AG09309 (cell line): ENCODE measurements around the gene GLIPR1.
A peak's percentile ranks its signal among the peaks of the same experiment; 100 is the strongest.

ENCODE experiments used
- DNase-seq: peaks from one replicate; pipeline ENCODE4 v3.0.0-alpha.2; 2010; ENCODE audit warnings: low read depth
- H3K4me3 ChIP-seq: 2 replicates; pipeline ENCODE4 v1.5.1; 2011; ENCODE audit warnings: mild to moderate bottlenecking, low read depth, low read length, moderate library complexity; ENCODE audit not compliant: control insufficient read depth
- CTCF ChIP-seq: IDR thresholded peaks from 2 replicates; pipeline ENCODE4 v1.5.1; 2011; ENCODE audit warnings: mild to moderate bottlenecking, low read depth, low read length, inconsistent platforms; ENCODE audit not compliant: insufficient read depth, control insufficient read depth; ENCODE audit errors: missing control alignments

GLIPR1 gene

GRCh38 chr12:75477137-75477536, 3.4 kb upstream of the GLIPR1 start:
- H3K4me3 ChIP-seq: no peak overlapping the region
- DNase-seq: no peak
- TF ChIP-seq CTCF: no peak

GRCh38 chr12:75478116-75478794, 2.3 kb upstream of the GLIPR1 start:
- TF ChIP-seq CTCF: no peak
- DNase-seq: no peak
- H3K4me3 ChIP-seq: no peak overlapping the region

- H3K4me3 ChIP-seq: peak overlapping the region; percentile 27
- no peak for TF ChIP-seq CTCF
- DNase-seq: peak; percentile 56
Measured at GRCh38 chr12:75479963-75480461, 543 bp upstream of the GLIPR1 start.

GRCh38 chr12:75481013-75481705, 604 bp downstream of the GLIPR1 start:
- peak overlapping the region; percentile 36 for H3K4me3 ChIP-seq
- no peak for TF ChIP-seq CTCF
- DNase-seq: no peak

DNA sequence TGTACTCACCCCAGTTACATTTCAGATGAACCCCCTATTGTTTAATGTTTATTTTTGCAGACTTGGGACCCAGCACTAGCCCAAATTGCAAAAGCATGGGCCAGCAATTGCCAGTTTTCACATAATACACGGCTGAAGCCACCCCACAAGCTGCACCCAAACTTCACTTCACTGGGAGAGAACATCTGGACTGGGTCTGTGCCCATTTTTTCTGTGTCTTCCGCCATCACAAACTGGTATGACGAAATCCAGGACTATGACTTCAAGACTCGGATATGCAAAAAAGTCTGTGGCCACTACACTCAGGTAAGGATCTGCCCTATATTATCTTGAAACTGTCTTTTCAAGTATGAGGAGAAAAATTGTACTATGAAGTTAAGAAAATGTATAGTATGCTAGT, 1.2 kb downstream of the GLIPR1 start:
- peak overlapping the region; percentile 36 for H3K4me3 ChIP-seq
- no peak for TF ChIP-seq CTCF
- DNase-seq: no peak

DNA sequence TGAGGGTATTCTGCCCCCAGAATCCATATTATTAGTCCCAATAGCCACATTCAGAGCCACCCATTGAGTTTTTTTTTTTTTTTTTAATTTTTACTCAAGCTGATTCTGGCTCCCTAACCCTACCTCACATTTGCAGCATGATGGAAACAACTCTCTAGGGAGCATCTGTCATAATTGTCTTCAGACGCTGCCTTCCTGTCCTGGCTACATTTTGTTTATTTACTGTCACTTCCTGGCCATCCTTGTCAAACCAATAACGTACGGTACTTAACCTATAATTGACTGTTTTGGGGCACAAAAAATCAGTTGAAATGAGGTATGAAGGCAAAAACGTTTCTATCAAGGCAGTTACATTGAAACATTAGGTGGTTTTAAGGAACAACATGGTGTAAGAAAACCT, 2.1 kb downstream of the GLIPR1 start:
- TF ChIP-seq CTCF: no peak
- no peak overlapping the region; the same call in none of the 2 replicates for H3K4me3 ChIP-seq
- DNase-seq: no peak
